NCI-H1417 treated with DMSO at 0.1 percent for 48 hours (cell line): ENCODE results near the gene MGAT5.

Source experiments
- DNase-seq: peaks from one replicate; lab custom pipeline; 2025; lab: John Stamatoyannopoulos, UW

MGAT5 gene

DNA sequence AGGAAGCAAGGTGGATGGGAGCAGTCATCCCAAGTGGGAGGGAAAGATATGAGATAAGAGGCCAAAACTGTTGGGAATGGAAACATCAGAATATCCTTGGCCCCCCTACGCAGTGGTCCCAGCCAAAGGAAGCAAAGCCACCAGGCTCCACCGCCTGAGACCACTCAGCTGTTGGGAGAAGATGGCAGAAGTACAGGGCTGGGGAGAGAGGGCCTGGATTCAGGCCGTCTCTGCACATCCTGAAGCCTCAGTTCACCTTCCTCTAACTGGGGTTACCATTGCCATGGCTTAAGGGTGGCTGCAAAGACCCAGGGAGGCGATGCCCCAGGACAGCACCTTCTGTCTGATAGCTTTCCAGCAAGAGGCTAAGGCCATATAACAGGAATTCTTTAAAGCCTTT is 193.8 kb downstream of the MGAT5 start:
- DNase-seq: no peak

DNA sequence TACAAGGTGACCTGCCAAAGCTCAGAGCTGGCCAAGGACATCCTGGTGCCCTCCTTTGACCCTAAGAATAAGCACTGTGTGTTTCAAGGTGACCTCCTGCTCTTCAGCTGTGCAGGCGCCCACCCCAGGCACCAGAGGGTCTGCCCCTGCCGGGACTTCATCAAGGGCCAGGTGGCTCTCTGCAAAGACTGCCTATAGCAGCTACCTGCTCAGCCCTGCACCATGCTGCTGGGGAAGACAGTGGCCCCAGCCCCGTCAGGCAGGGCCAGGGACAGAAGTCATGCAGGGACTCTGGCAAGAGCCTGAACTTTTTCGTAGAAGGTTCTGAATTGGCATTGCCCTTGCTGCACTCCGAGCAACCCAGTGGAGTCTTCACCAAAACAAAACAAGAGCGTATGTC is 194.8 kb downstream of the MGAT5 start:
- DNase-seq: no peak

DNA sequence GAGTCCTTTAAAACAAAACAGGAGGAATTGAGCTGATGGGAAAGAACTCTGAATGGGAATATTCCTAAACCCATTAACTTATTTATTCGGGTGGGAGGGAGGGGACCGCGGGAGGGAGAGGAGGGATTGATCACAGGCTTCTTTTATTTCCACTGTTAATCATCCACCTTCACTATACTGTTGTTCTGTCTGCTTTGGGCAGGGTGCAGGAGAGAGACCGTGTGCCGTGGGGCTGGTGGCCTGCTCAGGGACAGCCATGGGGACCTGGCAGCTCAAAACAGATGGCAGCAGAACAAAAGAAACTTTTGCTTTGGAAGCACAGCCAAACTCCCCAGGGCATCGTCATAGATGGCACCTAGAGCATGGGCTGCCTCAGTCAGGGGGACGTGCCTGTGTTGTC is 195.3 kb downstream of the MGAT5 start:
- DNase-seq: no peak

DNA sequence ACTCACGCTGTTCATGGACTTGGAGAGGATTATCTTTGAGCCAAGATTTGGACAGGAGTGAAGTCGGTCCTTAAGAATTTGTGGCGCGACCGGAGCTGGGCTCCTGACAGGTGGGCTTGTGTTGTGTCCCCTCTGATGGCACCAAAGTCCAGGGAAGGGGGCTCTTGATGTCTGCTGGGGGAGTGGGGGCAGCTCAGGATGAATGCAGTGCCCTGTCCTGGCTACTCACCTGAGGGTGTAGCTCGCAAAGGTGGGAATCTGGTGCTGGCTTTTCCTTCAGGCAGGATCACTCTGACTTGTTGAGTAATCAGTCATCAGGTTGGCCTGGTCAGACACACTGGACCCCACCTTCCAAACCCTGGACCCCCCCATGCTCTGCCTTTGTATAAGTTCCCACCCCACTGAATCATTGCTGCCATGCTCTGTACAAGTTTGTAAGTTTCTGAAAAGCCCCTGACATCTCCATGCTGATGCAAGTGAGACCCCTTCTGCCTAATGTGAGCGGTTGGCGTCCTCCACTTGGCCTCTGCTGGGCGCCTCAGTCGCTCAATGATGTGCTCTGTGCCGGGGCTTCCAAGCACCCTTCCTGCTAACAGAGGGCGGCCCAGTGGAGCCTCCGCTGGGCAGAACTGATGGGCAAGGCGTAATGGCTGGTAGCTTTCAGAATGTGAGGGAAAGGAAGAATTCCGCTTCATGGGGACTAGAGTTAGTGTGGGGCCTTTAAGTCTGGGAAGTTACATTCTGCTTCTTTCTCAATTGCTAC is 196.1 kb downstream of the MGAT5 start:
- DNase-seq: no peak

DNA sequence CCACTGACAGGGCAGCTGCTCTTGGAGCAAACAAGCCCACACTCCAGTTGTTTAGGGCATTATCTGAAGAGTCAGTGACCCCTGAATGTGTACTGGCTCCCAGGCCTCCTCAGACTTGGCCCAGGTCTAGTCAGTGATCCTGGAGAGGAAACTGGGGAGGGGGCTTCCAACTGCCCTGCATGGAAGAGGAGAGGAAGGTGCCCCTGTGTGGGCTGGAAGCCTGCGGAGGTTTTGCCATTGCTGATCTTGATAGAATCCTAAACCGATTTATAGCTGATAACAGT is 197.4 kb downstream of the MGAT5 start:
- no peak for DNase-seq

DNA sequence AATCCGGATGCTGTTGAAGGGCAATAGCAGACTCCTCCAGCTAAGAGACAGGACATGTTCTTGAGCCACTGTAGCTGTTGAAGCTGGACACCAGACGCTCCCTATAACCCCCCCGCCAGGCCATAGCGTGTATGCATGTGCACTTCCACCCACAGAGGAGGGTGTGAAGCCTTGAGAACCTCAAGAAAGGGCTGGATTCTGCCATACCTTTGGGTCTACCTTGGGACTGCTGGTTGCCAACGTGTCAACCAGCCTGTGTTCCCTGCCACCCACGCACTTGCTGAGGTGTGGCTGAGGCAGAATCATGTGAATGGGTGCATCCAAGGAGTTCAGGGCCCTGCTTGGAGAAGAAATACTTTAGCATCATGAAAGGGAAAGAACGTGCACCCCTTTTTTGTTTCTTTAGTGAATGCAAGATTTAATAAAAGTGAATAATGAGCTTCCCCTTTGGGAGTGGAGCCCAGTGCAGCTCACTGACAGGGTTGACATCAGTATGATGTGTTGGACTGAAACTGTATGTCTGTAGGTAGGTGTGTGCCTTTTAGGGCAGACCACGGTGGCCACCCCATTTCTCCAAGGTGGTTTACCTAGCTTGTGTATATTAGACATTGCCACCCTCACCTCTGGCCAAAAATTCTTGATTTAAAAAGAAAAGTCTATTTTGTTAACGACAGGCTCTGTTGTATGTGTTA is 198.3 kb downstream of the MGAT5 start:
- no peak for DNase-seq

DNA sequence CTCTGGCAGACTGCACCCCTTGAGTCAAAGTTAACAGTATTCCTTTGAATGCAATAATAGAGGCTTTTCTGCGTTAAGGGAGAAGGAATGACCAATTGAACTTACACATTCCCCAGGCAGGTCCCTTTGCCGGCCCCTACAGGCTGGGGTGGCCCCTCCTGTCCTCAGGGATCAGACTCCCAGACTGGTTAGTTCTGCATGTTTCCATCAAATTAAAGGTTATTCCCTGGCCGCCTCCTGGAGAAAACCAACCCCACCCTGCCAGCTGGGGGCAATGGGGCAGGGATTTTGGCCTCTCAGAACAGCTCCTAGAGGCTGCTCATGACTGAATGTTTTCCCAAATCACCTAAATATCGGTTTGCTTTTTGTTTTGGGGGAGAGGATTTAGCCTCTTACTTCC is 199.6 kb downstream of the MGAT5 start:
- DNase-seq: no peak

DNA sequence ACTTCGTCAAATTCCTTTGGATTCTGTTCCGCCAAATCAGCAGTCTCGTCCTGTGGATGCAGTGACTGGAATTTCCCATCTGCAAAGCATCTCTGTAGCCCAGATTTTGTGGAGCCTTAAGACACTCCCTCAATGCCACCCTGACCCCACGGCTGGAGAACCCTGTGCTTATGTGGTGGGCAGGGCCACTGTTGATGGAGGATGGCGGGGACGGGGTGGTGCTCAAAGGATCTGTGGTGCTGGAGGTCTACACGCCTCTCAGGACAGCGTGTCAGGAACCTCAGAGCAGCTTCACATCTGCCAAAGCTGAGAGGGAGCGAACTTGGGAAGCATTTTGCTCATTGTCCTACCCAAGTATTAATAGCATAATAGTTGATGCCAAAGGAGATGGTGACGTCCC is 200.1 kb downstream of the MGAT5 start:
- DNase-seq: no peak

DNA sequence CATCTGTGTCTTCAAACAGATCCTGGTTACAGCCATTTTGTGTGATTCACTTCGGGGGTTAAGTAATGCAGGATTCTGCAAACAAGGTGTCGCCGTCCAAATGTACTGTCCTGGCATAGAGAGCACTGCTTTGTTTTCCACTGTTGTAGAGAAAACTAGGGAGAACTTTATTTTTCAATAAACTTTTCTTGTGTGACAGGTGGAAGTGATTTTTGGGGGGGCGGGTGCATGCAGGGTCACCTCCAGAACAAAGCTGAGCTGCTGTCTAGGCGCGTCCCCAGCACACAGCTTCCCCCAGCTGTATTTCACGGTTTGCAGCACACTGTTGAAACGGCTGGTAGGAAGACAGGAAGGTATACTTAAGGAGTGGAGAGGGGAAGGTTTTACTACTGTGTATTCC is 200.6 kb downstream of the MGAT5 start:
- no peak for DNase-seq

DNA sequence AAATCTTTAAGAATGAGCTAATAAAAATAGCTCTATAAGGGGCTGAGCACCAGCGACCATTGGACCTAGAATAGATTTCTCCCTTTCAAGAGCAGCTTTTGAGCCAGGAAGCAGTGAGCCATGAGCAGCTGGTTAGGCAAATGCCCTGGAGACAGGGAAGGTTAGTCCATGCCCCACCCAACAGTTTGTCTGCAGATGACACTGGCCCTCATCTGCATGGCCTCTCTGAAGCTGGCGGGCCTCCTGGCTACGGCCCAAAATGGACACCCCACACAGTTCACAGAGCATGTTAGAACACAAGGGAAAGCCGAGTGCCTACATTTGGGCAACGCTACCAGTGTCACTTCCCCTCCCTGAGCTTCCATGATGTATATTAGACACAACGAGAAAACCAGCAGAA is 201.1 kb downstream of the MGAT5 start:
- no peak for DNase-seq

DNA sequence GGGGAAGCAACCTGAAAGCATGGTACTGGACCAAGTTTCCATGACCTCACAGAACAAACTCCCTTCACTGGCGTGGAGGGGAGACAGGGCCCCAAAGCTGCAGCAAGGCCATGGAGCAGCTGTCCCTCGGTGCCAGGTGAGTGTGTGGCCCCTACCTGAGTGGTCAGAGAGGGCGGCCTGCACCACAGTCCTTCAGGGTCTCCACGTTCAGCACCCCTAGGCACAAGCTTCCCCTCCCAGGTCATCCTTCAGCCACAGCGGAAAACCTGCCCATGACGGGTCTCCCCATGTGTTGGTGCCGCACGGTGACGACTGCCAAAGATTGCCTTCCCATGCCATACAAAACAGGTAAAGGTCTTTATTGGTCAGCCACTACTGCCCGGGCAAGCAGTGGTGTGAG is 201.6 kb downstream of the MGAT5 start:
- no peak for DNase-seq

DNA sequence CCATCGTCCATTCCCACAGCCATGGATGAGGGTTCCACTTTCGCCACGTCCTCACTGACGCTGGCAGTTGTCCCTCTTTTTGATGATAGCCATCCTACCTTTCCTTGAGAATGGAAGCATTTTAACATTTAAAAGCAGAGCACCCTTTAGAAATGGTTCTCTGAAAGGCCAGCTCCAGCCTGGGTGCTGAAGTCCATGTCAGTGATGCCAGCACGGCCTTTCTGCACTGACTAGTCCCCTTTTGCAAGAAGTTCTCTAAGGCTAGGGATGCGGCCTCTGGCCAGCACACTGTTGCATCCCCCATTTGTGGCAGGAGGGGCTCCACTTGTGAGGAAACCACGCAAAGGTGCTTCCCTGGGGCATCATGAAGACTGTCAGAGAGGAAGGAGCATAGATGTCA is 203.5 kb downstream of the MGAT5 start:
- no peak for DNase-seq

DNA sequence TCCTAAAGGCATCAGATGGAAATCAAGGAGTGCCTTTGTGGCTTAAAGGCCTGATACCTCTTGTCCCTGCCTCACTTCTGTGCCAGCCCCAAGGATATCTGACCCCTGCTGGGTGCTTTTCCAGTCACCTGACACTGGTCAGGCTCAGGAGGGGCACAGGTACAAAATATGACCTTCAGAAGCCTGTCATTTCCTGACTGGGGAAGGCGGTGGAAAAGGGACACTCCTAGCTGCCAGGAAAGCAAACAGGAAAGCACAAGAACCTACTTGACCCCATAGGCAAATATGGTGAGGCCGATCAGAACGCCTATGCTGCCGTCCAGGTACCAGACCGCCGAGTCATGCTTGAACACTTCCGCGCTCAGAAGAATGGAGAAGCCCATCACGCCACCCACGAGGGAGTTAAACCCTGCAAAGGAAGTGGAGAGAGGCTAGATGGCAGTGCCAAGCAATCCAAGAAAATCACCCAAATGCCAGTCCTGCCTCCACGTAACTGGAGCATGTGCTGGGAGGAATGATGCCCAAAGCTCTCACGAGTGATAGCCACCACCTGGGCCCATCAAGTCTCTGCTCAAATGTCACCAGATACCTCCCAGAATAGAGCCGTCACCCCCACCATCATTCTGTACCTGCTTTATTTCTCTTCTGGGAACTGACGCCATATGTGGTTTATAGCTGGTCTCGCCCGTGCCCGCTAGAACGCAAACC is 204.0 kb downstream of the MGAT5 start:
- DNase-seq: no peak

DNA sequence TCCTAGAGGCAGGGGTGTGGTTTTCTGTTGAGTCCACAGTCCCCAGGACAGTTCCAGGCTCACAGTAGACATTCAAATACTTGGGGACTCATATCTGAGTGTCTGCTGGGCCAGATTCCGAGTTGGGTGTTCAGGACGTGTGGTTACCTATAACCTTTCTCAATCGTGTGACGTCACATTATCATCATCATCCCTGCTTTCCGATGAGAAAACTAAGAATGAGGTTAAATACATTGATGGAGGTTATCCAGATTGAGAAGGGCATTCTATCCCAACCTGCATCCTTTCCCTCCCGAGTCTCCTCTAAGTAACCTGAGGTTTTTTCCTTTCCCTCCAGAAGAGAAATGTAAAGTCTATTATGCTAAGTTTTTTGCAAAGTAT is 204.6 kb downstream of the MGAT5 start:
- no peak for DNase-seq

DNA sequence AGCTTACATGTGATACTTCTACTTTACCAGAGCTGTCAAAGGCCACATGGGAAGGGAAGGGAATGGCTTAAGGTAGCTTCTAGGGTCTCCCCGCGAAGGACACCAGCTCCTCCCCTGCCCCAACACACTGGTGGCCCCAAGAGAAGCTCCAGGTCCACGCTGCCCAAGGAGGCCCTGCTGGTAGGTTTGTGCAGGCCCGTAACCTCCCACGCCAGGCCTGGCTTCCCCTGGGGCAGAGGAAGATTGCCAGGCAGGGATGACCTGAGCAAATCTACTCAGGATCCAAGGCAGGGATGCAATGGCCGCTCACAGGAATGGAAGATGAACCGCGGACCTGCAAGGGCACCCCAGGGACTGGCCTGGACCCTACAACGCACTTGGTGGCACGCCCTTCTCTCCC is 205.1 kb downstream of the MGAT5 start:
- no peak for DNase-seq

DNA sequence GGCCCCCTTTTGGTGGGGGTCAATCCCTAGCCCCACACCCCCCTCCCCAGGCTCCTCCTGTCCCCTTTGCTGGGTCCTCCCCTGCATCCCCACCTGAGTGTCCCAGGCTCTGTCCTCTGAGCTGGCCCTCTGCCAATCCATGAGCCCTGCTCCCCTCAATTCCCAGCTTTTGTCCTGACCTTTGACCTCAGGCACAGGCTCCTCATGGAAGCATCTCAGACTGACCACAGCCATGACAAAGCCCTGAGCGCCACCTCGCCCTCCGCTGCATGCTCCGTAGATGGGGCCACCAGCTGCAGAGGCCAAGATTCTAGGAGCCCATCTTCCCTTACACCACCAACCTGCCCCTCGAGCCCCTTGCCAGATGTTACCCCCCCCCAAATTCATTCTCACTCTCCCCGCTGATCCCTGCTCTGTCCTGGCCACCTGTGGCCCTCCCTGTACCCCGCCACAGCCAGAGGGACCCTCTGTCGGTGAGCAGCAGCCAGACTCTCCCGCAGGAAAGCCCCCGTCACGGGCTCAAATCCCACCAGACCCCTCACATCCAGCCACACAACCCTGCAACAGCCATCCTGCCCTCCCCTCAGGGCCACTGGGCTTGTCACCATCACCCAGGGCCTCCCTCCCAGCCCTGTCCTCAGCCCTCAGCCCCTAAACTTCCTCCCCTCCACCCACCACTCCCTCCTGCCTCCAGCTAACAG is 206.0 kb downstream of the MGAT5 start:
- DNase-seq: no peak

DNA sequence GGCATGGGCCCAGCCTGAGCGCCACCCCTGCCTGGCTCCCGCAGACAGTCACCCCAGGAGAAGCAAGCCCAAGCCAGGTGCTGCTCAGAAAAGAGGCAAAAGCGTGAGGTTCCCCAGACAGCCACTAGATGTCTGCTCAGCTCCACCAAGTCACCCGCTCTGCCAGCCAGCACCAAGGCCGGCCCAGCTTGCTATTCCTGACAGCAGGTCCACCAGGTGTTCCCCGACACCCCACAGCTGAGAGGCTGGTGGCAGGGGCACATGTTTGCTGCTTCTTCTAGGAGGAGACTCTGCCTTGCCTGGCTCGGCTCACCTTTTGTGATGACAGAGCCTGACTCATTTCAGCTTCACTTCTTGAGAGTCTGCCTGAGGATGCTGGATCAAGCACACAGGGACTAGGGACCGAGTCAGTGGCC is 206.7 kb downstream of the MGAT5 start:
- DNase-seq: peak; percentile 18

DNA sequence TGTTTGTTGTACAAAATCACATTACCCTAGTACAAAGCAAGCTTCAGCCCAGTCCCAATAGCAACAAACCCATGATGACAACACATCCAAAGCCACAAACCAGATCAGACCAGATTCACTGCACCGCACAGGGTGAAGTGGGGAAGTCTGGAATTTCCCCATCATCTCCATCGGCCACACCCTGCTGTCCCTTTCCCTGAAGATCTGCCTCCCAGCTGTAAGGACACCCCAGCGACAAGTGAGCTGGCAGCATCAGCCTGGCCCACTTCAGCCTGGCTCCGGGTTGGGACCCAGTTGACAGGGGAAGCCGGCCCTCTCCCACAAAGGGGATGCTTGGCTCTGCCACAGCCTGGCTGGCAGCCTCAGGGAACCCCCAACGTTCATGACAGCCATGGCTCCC is 207.6 kb downstream of the MGAT5 start:
- DNase-seq: no peak

DNA sequence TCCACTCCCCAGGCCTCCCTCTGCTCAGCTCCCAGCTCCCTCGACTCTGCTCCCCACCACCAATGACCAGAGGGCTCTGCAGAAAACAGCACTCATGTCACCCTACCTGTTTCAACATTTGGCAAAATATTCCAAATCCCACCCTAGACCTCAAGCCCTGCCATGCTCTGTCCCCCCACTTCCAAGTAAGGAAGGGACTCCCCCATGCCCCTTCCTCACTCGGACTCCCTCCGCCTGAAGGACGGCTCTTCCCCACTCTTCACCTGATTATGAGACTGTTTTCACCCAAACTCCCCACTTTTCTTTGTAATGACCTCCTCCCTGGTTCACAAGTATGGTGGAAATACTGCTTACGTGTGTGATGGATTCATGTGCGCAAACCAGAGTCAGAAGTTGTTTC is 208.4 kb downstream of the MGAT5 start:
- DNase-seq: no peak

DNA sequence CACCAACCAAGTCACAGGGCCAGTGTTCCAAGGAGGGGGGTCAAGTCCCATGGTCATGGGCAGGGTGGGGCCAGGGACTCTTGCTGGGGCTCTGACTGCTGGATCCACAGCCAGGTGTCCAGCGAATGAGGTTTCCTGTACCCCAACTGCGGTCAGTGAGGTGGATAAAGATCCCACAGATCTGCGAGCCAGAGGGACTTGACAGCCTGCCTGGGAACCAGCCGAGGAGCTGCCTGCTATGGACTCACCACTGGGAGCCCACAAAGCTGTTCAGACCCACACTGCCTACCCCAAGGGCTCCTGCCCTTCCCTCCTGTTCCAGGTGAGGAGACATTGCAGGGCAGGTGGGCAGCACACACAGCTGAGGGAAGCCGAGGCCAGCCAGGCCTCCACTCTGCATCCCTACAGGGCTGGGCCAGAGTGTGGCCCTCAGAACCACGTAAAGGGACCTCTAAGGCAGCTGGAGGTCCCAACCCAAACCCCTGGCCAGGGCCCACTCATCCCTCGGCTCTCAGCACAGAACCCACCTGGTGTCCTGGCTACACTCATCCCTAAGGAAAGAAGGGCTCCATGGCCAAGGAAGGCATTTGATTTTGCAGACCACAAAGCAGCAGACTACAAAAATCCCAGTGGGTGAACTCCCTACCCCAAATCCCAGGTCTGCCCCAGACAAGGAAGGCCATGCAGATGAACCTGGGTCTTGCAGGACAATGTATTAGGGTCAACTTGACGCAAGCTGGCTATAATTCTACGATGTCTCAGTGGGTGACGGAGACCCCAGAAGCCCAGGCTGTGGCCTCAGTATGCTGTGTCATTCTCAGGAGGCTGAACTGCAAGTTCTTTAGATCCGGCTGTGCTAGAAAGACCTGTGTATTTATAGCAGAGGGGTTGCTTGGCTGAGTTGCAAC is 209.2 kb downstream of the MGAT5 start:
- DNase-seq: no peak

DNA sequence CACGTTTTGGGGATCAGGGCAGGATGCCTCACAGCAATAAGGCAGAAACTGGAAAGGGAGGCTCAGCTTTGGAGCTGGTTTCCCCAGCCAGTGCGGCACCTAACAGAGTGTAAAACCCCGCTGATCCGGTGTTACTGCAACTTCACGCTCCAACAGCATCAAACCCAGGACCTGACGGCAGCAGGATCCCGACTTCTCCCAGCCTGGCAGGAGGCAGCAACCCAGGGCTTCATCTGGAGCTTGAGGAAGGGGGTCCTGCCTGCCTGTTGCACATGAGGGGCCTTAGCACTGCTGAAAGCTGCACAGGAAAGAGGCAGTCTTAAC is 209.8 kb downstream of the MGAT5 start:
- DNase-seq: no peak
